Activated CD4-positive, alpha-beta memory T cell treated with anti-CD3 and anti-CD28 coated beads, Interleukin-2, amount 10 ng/mL, durations not matched to agents 7 days and 5 days (primary cell): ENCODE measurements around the gene LCNL1. TPM values are rescaled to one million over a fixed set of nuclear protein-coding genes. Genes with fewer than 3 reads are reported as not detected.
A peak's percentile ranks its signal among the peaks of the same experiment; 100 is the strongest.

Experiments
- CTCF ChIA-PET: fragments of 350-600 bp; sonication (Branson Sonifier 250); formaldehyde crosslinking; loops from one replicate; lab custom pipeline; 2021; ENCODE audit warnings: antibody characterized with exemption, inconsistent platforms; lab: Charles Lee
- POLR2A ChIA-PET: fragments of 350-600 bp; sonication (Branson Sonifier 250); formaldehyde crosslinking; loops from one replicate; lab custom pipeline; 2021; ENCODE audit warnings: antibody characterized with exemption; lab: Charles Lee
- DNase-seq: peaks from one replicate; pipeline ENCODE4 v3.0.0-alpha.2; 2020
- H3K27ac Mint-ChIP-seq: one replicate; pipeline ENCODE4 v1.8.0; 2021; ENCODE audit warnings: mild to moderate bottlenecking, mixed read lengths
- H3K27me3 Mint-ChIP-seq: one replicate; pipeline ENCODE4 v1.8.0; 2021; ENCODE audit warnings: mixed read lengths
- H3K36me3 Mint-ChIP-seq: one replicate; pipeline ENCODE4 v1.8.0; 2021; ENCODE audit warnings: low read depth, mixed read lengths
- H3K4me1 Mint-ChIP-seq: one replicate; pipeline ENCODE4 v1.8.0; 2021; ENCODE audit warnings: mixed read lengths
- H3K4me3 Mint-ChIP-seq: one replicate; pipeline ENCODE4 v1.8.0; 2021; ENCODE audit warnings: mild to moderate bottlenecking, mixed read lengths
- H3K9me3 Mint-ChIP-seq: one replicate; pipeline ENCODE4 v1.8.0; 2021; ENCODE audit warnings: mixed read lengths
- total RNA-seq, 2 experiments: library from RNA; stranded (reverse); gene quantifications; one replicate each; pipeline ENCODE4 v1.2.3, GENCODE V29; 2021

LCNL1 gene
- total RNA-seq, 2 experiments from 2014 or later = 0.98 to 1.0 TPM

DNA sequence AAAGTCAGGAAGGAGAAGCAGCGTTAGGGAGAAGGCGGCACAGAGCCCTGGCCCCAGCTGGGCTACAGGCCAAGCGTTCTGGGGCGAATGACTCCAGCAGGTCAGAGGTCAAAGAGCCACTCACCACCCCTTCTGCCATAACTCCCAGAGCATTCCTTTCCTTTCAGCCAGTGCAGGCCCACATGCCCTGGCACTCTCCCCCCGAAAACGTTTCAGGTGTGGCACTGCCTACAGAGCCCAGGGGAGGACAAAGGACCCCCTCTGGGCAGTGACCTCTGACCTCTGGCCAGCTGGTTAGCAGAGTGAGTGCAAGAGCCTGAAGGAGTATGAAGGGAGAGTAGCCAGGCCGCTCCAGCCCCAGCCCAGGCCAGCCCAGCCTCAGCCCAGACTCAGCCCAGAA lies 40.4 kb downstream of the LCNL1 start:
- H3K4me3 Mint-ChIP-seq = no peak overlapping the region
- H3K27ac Mint-ChIP-seq = no peak overlapping the region
- CTCF ChIA-PET = interaction anchor here (1.6 kb wide), 1 partner anchor 13 kb away, joined by 5 read pairs; no protein-coding TSS in a partner anchor
- H3K27me3 Mint-ChIP-seq = no peaks in the 10 kb centered on the region
- DNase-seq = no peak
- POLR2A ChIA-PET = no interaction called here
- peaks cover 3% of the 10 kb centered on the region for H3K36me3 Mint-ChIP-seq
- H3K9me3 Mint-ChIP-seq = no peaks in the 10 kb centered on the region
- peaks cover 15% of the 10 kb centered on the region for H3K4me1 Mint-ChIP-seq

DNA sequence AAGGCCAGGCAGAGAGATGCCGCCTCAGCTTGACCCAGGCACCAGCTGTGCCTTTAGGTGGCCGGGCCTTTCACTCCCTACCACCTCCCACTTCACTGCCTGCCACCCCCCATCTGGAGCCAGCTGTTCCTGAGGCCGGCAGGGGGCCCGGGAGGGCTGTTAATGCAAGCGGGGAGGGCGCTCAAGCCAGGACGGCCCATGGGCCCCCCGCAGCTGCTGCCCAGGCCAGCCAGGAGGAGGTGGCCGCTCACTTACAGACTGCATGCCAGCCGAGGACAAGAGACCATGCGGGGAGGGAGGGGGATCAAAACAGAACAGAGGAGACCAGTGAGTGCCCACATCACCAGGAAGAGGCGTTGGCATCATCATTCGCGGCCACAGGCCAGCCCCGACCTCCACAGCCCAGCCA lies 40.8 kb downstream of the LCNL1 start:
- peaks cover 3% of the 10 kb centered on the region for H3K36me3 Mint-ChIP-seq
- H3K27ac Mint-ChIP-seq = no peak overlapping the region
- H3K9me3 Mint-ChIP-seq = no peaks in the 10 kb centered on the region
- ChIA-PET CTCF (interaction anchor here (1.6 kb wide), 1 partner anchor 12 kb away, joined by 5 read pairs; no protein-coding TSS in a partner anchor), POLR2A (no interaction called here)
- H3K27me3 Mint-ChIP-seq = no peaks in the 10 kb centered on the region
- H3K4me1 Mint-ChIP-seq = peaks cover 15% of the 10 kb centered on the region
- DNase-seq = no peak
- H3K4me3 Mint-ChIP-seq = no peak overlapping the region

GRCh38 chr9:137025517-137025966 lies 42.7 kb downstream of the LCNL1 start:
- peaks cover under 1% of the 10 kb centered on the region for H3K36me3 Mint-ChIP-seq
- CTCF ChIA-PET = interaction anchor here (0.8 to 7.3 kb wide), 4 partner anchors 10 to 78 kb away, joined by 3 to 105 read pairs (median 12); partner anchors contain the start of gene SAPCD2
- H3K4me1 Mint-ChIP-seq = peaks cover 29% of the 10 kb centered on the region
- H3K27ac Mint-ChIP-seq = no peak overlapping the region
- no peaks in the 10 kb centered on the region for H3K9me3 Mint-ChIP-seq
- DNase-seq = no peak
- H3K4me3 Mint-ChIP-seq = no peak overlapping the region
- H3K27me3 Mint-ChIP-seq = no peaks in the 10 kb centered on the region
- POLR2A ChIA-PET = interaction anchor here (1.1 to 2.3 kb wide), 3 partner anchors 10 to 29 kb away, joined by 3 to 12 read pairs (median 7); partner anchors contain the start of gene CLIC3

GRCh38 chr9:137026384-137026783 lies 43.6 kb downstream of the LCNL1 start:
- POLR2A ChIA-PET = interaction anchor here (0.9 to 2.3 kb wide), 6 partner anchors 9 to 40 kb away, joined by 3 to 12 read pairs (median 4); partner anchors contain the start of gene CLIC3
- Mint-ChIP-seq H3K27me3 (no peaks in the 10 kb centered on the region), H3K4me3 (peak overlapping the region; percentile 37), H3K36me3 (peaks cover 5% of the 10 kb centered on the region), H3K9me3 (no peaks in the 10 kb centered on the region), H3K27ac (no peak overlapping the region), H3K4me1 (peaks cover 35% of the 10 kb centered on the region)
- CTCF ChIA-PET = interaction anchor here (0.8 to 7.3 kb wide), 4 partner anchors 9 to 214 kb away, joined by 3 to 105 read pairs (median 12); partner anchors contain the start of gene SAPCD2
- DNase-seq = no peak

DNA sequence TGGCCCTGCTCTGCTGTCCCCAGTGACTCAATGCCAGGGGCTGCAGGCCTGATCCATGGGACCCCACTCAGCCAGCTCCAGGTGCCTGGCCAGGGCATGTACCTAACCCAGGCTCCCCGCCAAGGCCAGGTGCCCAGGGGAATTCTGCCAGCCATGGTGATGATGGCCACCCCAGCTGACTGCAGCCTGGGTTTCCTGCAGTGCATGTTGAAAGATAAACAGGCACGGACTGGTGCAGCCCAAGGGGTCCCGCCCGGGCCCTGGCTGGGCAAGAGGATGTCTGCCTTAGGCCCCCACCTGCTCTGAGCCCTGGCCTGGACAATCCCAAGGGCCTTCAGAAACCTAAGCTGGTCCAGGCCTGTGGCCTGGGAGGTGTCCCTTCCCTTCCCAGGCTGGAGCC lies 44.0 kb downstream of the LCNL1 start:
- Mint-ChIP-seq H3K36me3 (peaks cover 5% of the 10 kb centered on the region), H3K9me3 (no peaks in the 10 kb centered on the region), H3K4me3 (peak overlapping the region; percentile 77), H3K4me1 (peaks cover 38% of the 10 kb centered on the region), H3K27me3 (no peaks in the 10 kb centered on the region), H3K27ac (no peak overlapping the region)
- ChIA-PET CTCF (interaction anchor here (1.0 to 7.3 kb wide), 3 partner anchors 8 to 213 kb away, joined by 3 to 105 read pairs (median 21); partner anchors contain the start of gene SAPCD2), POLR2A (interaction anchor here (0.9 to 2.0 kb wide), 5 partner anchors 12 to 41 kb away, joined by 3 to 7 read pairs (median 3); partner anchors contain the start of gene CLIC3)
- DNase-seq = no peak

GRCh38 chr9:137027369-137028262 lies 44.8 kb downstream of the LCNL1 start, which contains the start of gene ABCA2:
Gene ABCA2, minus strand, starts transcription at chr9:137028237. Its CDS starts 97 bp downstream, at chr9:137028140.
- H3K4me3 Mint-ChIP-seq = peak within 1 kb of the TSS; percentile 77
- CTCF ChIA-PET = interaction anchor here (1.0 to 7.3 kb wide), 8 partner anchors 17 to 213 kb away, joined by 3 to 105 read pairs (median 8); partner anchors contain the start of genes CLIC3, SAPCD2, TRAF2 and UAP1L1
- no peaks in the 10 kb centered on the region for H3K27me3 Mint-ChIP-seq
- H3K36me3 Mint-ChIP-seq = peaks cover 5% of the 10 kb centered on the region
- H3K4me1 Mint-ChIP-seq = peaks cover 43% of the 10 kb centered on the region
- H3K9me3 Mint-ChIP-seq = no peaks in the 10 kb centered on the region
- H3K27ac Mint-ChIP-seq = peak within 1 kb of the TSS; percentile 91
- no peak for DNase-seq
- POLR2A ChIA-PET = interaction anchor here (0.9 to 2.0 kb wide), 6 partner anchors 10 to 43 kb away, joined by 3 to 7 read pairs (median 5); partner anchors contain the start of genes CLIC3 and SAPCD2

DNA sequence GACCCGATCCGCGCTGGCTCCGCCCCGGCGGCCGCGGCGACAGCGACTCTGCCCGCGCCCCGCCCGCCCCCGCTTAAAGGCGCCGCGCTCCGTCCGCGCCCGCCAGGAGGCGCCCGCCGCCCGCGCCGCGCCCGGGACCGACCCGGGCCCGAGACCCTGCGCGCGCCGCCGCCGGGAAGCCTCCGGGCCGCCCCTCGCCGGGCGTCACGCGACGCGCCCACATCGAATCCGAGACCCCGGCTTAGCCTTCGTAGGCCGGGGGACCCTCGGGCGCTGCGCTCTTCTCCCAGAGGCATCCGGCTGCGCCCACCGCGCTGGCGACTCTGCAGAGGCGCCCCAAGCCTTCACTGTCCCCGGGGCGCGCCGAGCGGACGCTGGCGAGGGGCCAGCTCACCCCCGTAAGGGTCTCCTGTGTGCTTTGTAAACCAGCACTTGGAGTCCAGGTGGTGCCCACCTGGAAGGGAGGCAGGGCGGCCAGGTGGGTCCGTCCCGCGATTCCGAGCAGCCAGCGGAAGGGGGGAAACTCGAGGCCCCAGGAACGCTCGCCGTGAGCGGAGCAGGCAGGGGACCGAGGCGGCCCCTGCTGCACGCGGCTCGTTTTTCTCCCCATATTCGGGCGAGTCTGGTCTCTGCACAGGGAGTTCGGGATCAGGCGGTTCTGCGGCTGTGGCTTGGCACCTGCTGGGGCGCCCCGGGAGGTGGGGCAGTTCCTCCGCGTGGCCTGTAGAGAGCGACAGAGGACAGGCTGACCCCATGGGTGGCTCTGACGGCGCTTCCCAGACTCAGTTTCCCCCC lies 45.7 kb downstream of the LCNL1 start:
- CTCF ChIA-PET = interaction anchor here (0.9 to 9.9 kb wide), 32 partner anchors 9 to 301 kb away, joined by 3 to 149 read pairs (median 8); partner anchors contain the start of genes AJM1, C8G, CLIC3 and FBXW5
- peaks cover 5% of the 10 kb centered on the region for H3K36me3 Mint-ChIP-seq
- peak; percentile 76 for DNase-seq
- peaks cover 51% of the 10 kb centered on the region for H3K4me1 Mint-ChIP-seq
- H3K9me3 Mint-ChIP-seq = no peaks in the 10 kb centered on the region
- H3K27me3 Mint-ChIP-seq = no peaks in the 10 kb centered on the region
- peak overlapping the region; percentile 76 for H3K4me3 Mint-ChIP-seq
- H3K27ac Mint-ChIP-seq = peak overlapping the region; percentile 91
- POLR2A ChIA-PET = interaction anchor here (0.5 to 2.9 kb wide), 10 partner anchors 9 to 301 kb away, joined by 3 to 15 read pairs (median 4); partner anchors contain the start of genes MAN1B1, NPDC1, PAXX and SAPCD2

- DNase-seq = peak; percentile 79
- Mint-ChIP-seq H3K27ac (peak overlapping the region; percentile 91), H3K9me3 (no peaks in the 10 kb centered on the region), H3K4me3 (peak overlapping the region; percentile 76), H3K36me3 (peaks cover 5% of the 10 kb centered on the region), H3K27me3 (no peaks in the 10 kb centered on the region), H3K4me1 (peaks cover 57% of the 10 kb centered on the region)
- ChIA-PET POLR2A (interaction anchor here (0.5 to 2.9 kb wide), 14 partner anchors 8 to 496 kb away, joined by 3 to 15 read pairs (median 4); partner anchors contain the start of genes MAN1B1, NPDC1, PAXX and SAPCD2), CTCF (interaction anchor here (0.6 to 9.9 kb wide), 42 partner anchors 9 to 302 kb away, joined by 3 to 149 read pairs (median 5); partner anchors contain the start of genes AJM1, C8G, CLIC3 and FBXW5)
Observed at GRCh38 chr9:137029058-137029936, 46.5 kb downstream of the LCNL1 start.

- Mint-ChIP-seq H3K4me3 (peak overlapping the region; percentile 76), H3K9me3 (no peaks in the 10 kb centered on the region), H3K36me3 (peaks cover 5% of the 10 kb centered on the region), H3K27me3 (no peaks in the 10 kb centered on the region), H3K27ac (peak overlapping the region; percentile 91), H3K4me1 (peaks cover 64% of the 10 kb centered on the region)
- no peak for DNase-seq
- ChIA-PET CTCF (interaction anchor here (0.6 to 9.9 kb wide), 37 partner anchors 9 to 303 kb away, joined by 3 to 149 read pairs (median 7); partner anchors contain the start of genes AJM1, C8G, CLIC3 and FBXW5), POLR2A (interaction anchor here (1.2 to 2.9 kb wide), 9 partner anchors 8 to 211 kb away, joined by 3 to 15 read pairs (median 5); partner anchors contain the start of genes CLIC3, PAXX and TUBB4B)
Observed at GRCh38 chr9:137030006-137030405, 47.2 kb downstream of the LCNL1 start.

- H3K27me3 Mint-ChIP-seq = no peaks in the 10 kb centered on the region
- POLR2A ChIA-PET = interaction anchor here (1.2 to 2.9 kb wide), 7 partner anchors 14 to 224 kb away, joined by 3 to 15 read pairs (median 5); partner anchors contain the start of genes CLIC3, PAXX and RABL6
- peak; percentile 69 for DNase-seq
- CTCF ChIA-PET = interaction anchor here (1.2 to 9.9 kb wide), 13 partner anchors 11 to 244 kb away, joined by 3 to 149 read pairs (median 8); partner anchors contain the start of genes AJM1, C8G, CLIC3 and FBXW5
- peak overlapping the region; percentile 76 for H3K4me3 Mint-ChIP-seq
- H3K36me3 Mint-ChIP-seq = peaks cover 5% of the 10 kb centered on the region
- peaks cover 70% of the 10 kb centered on the region for H3K4me1 Mint-ChIP-seq
- no peaks in the 10 kb centered on the region for H3K9me3 Mint-ChIP-seq
- peak overlapping the region; percentile 91 for H3K27ac Mint-ChIP-seq
Observed at GRCh38 chr9:137030538-137031527, 48.0 kb downstream of the LCNL1 start.
